GM08714 (cell line): ENCODE measurements around the gene ACOX2.

Source experiments
- H3K4me3 ChIP-seq: fragments of 200-500 bp; sonication (Bioruptor generic); 2 replicates; pipeline ENCODE4 v1.5.1; 2014; ENCODE audit warnings: mild to moderate bottlenecking, low read length, inconsistent platforms
- ZNF274 ChIP-seq: IDR thresholded peaks from 2 replicates; pipeline ENCODE4 v1.6.1; 2012; ENCODE audit warnings: mild to moderate bottlenecking, low read depth, low read length

The ACOX2 gene

DNA sequence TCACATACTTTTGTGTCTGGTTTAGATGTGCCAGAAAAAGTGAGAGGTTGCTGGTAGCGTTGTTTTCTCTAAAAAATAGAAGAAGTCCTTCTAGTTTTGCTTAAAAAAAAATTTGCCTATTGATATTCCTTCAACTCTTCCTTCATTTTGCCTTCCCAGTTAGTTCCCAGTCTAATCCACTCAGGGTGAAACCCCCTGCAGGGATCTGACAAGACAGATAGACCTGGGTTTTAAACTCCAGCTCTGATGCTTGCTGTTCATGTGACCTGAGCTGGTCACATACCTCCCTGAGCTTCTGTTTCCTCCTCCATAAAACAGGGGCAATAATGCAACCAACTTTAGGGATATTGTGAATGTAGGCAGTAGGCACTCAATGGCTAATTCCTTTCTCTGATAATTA, 63.7 kb downstream of the ACOX2 start:
- no peak for TF ChIP-seq ZNF274
- H3K4me3 ChIP-seq = no peak overlapping the region

DNA sequence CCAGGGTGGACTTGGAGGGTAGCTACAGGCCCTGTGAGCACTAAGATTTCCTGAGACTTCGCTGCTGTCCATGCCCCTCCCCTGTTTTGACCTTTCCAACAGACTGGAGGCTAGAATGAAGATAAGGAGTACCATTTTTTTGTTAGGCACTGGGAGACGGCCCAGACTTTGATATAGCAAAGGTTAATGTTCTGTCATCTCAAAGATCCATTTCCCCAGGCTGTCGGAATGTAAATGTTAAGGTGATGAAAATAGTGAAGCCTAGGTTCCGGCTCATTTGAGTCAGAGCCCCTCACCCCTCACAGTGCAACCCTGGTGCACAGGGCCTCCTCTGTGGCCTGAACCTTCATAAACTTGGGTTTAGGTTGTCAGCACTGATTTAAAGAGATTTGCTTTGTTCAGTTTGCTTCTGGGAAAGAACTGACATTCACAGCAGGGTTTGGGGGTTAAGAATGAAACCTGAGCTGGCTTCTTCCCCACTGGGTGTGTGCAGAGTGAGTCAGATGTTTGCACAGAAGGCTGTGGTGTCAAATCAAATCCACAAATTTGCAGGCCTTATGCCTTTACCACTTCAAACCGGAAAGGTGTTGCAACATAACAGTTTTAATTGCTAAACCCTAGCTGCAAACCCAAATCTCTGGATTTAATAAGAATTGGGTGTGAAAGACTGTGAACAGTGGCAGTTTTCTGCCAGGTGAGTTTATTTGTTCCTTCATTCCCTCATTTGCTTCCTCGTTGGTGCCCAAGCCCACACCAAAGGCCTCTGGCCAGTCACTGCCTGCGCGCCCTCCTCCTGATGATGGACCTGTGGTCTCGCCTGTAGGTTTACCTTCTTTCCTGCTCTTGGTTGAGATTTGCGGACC, 65.7 kb downstream of the ACOX2 start:
- no peak for TF ChIP-seq ZNF274
- H3K4me3 ChIP-seq = no peak overlapping the region

DNA sequence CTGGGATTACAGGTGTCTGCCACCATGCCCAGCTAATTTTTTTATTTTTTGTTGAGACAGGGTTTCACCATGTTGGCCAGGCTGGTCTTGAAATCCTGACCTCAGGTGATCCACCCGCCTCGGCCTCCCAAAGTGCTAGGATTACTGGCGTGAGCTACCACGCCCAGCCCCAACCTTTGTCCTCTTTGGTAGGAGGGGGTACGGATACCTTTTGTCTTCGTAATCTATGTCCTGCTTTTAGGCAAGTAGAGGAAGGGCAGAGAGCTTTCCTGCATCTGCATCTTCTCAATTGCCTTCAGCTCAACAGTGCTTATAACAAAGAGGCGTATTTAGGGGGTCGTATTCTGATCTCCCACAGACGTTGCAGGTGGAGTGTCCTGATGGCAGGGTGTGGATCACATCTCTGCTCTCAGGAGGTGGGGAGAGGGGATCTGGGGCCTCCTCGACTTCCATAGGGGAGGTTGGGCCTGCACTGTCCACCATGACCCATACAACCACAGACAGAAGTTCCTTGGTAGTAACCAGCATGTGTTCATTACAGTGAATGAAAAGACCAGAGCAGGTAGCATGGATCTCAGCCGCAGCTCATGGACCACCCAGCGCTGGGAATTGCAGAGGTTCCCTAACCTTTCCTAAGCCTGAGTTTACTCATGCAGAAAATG, 66.5 kb downstream of the ACOX2 start:
- TF ChIP-seq ZNF274 = no peak
- H3K4me3 ChIP-seq = no peak overlapping the region

DNA sequence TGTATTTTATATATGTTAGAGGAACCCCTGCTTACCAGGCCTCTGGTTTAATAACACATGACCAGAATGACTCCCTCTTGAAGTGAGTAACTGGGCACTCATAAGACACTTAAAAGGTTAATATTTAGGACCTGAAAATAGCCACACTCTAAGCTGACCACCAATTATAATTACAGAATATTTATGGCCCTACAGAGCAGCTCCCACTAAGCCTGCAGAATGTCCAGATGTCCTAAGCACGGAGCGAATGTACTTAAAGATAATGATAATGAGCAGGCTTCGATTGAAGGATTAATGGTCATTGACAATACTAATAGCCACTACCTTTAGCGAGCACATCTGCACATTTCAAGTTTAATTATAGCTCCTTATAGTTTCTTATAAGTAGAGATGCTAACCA, 67.9 kb downstream of the ACOX2 start:
- no peak for TF ChIP-seq ZNF274
- no peak overlapping the region for H3K4me3 ChIP-seq

DNA sequence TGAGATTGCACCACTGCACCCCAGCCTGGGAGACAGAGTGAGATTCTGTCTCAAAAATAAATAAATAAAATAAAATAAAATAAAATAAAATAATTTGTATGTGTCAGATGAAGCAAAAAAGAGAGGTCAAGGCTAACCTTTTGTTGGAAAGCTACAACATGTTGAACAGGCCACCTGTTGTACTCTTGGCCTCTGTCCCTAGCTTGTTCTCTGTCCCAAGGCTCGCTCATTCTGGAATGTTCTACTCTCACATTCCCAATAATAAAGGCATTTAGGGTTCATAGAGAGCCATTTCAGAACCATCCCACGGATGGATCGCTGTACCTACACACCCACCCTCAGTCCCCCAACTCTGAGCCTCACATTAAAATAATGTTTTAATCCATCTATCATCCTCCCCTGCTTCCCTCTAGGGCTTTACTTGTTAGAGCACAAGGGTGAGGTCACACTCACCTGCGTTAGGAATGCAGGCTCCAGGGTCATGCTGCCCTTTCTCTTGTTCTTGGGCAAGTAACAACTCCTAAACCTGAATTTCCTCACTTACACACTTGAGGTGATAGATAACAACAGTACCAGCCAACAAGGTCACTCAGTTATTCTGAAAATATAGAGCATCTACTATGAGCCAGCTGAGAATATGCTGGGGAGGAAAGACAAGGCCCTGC, 70.0 kb downstream of the ACOX2 start:
- H3K4me3 ChIP-seq = no peak overlapping the region
- TF ChIP-seq ZNF274 = no peak

DNA sequence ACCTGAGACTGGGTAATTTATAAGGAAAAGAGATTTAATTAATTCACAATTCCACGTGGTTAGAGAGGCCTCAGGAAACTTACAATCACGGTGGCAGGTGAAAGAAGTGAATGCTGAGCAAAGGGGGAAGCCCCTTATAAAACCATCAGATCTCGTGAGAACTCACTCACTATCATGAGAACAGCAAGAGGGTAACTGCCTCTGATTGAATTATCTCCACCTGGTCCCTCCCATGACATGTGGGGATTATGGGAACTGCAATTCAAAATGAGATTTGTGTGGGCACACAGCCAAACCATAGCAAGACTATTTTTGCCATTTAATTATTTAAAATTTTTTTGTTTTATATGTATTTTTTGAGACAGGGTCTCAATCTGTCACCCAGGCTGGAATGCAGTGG, 72.1 kb downstream of the ACOX2 start:
- no peak for TF ChIP-seq ZNF274
- no peak overlapping the region for H3K4me3 ChIP-seq

DNA sequence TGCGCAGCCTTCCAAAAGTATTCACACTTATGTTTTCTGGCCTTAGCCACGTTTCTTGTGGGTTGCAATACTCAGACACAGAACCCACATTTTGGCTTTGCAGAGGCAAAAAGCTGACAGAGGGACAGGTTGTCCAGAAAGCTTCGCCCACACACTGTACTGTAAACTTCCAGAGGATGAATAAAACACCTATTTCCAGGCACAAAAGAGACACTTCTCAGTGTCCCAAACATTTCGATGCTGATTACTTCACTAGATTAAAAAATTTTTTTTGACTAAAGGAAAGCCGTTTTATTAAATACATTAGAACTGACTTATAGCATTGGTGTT, 73.1 kb downstream of the ACOX2 start:
- H3K4me3 ChIP-seq = no peak overlapping the region
- TF ChIP-seq ZNF274 = no peak

DNA sequence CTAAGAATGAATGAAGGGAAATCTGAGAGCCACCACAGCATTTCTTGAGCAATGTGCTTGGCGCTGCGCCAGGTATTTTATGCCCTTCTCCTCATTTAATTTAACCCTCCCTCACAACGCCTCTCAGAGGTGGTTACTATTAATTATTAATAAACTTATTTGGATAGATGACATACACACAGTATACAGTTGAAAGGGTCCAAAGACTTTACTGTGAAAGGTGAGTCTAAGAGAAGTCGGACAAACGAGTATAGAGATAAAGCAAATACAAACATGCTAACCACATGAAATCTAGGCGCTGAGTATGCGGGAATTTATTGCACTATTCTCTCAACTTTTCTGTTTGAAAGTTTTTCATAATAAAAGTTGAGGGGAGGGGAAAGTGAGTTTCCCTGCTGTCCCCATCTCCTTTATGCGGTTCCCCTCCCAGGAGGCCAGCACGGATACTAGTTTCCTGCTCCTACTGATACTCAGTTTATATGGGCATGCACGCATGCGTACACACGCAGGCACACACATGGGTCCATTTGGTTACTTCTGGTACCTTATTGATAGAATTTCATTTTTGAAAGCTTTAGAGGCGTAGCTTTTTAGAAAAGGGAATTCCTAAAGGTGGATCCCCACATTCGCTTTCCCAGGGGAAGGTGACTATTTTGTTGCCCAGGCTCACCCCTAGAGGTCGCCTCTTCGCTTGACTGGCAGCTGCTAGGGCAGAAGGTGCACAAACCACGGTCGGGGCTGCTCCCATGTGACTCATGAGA, 73.6 kb downstream of the ACOX2 start:
- no peak for TF ChIP-seq ZNF274
- H3K4me3 ChIP-seq = no peak overlapping the region

DNA sequence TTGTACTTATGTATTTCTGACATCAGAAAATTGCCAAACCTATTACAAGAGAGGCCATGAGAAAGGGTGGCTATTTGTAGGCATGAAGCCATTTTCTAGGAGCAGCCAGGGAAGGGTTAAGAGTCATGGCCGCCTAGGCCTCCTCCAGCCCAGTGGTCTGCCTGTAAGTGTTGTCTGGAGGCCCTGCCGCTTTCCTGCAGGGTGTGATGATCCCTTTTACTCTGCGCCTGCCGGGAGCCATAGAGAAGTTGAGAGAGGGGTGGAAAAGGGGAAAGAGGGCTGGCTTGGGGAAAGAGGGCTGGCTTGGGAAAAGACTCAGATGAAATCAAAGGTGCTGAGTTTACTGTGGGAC, 74.2 kb downstream of the ACOX2 start:
- no peak overlapping the region for H3K4me3 ChIP-seq
- no peak for TF ChIP-seq ZNF274

DNA sequence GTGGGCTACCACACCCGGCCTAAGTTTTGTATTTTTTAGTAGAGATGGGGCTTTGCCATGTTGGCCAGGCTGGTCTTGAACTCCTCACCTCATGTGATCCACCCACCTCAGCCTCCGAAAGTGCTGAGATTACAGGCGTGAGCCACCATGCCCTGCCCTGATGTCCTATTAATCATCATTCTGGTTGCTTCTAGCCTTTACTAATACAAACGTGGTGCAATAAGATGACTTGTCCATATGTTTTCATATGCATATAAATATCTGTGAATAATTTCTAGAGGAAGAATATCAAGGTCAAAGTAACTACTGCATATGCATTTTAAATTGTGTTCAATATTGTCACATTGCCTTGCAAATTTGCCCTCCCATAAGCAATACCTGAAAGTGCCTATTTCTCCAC, 77.8 kb downstream of the ACOX2 start:
- TF ChIP-seq ZNF274 = no peak
- no peak overlapping the region for H3K4me3 ChIP-seq
